HG03571 (cell line): ENCODE results near the gene SIVA1.

Source experiments
- ATAC-seq: cut with Tn5 transposase; IDR thresholded peaks from one replicate; pipeline ENCODE4 v1.9.1; 2021; ENCODE audit not compliant: unreplicated experiment

Gene SIVA1

GRCh38 chr14:104806625-104807465 lies 53.9 kb downstream of the SIVA1 start:
- no peak for ATAC-seq

DNA sequence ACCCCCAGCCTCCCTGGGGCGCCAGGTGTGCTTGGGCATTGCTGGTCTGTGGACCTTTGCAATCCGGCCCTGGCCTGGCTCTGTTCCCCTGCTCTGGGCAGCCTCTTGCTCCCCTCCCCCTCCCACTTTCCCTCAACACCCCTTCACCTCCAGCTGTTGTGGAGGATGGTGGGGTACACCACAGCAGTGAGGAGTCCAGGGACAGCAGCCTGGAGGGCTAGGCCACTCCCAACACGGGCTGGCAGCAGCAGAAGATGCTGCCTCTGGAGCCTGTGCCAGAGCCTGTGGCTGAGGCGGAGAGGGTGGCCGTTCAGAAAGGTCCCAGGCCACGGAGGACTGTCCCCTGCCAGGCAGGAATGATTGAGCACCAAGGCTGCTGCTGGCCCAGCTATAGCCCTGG lies 55.5 kb downstream of the SIVA1 start:
- ATAC-seq: no peak
